ENCODE results near the gene CHM.
"Not testable (repeated sequence)": the region's sequence is repeated elsewhere in the genome, so short reads cannot be mapped to it uniquely, and the experiment has no call there.

Gene CHM

DNA sequence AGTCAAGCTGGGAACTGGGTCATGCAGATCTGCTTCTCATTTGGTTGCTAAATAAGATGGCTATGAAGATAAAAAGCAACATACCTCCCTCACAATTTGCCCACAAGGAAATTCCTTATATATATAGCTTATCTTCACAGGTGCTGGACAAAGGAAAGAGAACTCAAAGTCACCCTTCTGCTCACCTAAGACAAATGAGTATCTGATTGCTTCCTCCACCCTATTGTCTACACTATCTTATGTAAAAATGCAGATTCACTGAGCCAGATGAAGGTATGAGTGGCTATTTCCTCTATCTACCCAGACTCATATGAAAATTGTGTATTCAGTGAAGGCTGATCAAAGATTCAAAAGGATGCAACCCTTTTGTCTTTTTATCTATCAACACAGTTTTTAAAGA, 50.8 kb downstream of the CHM start:
- DNase-seq = no peak

- no peak for DNase-seq
Observed at GRCh38 chrX:85995641-85996040, 51.7 kb downstream of the CHM start.

DNA sequence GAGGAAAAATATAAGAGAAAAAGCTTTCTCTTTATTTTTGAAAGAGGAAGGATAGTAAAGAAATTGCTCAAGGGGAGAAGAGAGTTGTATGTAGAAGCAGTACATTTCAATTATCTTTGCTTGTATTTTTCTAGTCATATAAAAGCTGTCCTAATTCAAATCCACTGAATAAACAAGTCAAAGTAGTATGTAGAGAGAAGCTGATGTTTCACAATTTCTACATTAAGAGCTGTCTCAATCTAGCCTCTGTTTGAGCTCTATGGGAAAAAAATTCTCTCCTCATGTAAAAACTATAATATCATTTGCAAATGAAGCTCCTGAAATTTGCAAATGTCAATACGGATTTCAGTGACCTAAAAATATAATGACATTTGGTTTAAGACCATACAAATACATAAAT, 52.6 kb downstream of the CHM start:
- no peak for DNase-seq

DNA sequence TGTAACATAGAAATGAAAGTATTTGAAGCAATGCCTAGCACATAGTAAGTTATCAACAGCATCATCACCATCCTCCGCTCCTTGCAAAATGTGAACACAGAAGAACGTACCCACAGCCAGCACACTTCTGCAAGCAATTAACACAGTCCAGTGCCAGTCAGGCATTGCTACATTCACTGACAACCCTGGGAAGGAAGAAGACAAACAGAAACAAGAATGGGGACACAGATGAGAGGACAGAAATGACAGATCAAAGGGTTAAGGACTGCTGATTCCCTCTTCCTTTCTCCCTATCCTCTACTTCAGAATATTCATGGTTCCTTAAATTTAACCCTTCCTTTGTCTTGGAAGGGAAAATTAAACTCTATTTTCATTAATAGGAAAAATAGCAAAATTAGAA, 53.1 kb downstream of the CHM start:
- DNase-seq = no peak

- no peak for DNase-seq
Observed at GRCh38 chrX:85993539-85994197, 53.7 kb downstream of the CHM start.

- DNase-seq = no peak
Observed at GRCh38 chrX:85992811-85993229, 54.5 kb downstream of the CHM start.

- no peak for DNase-seq
Observed at GRCh38 chrX:85988353-85988752, 59.0 kb downstream of the CHM start.

GRCh38 chrX:85980286-85980685, 67.1 kb downstream of the CHM start:
- DNase-seq = no peak

GRCh38 chrX:85977218-85977617, 70.1 kb downstream of the CHM start:
- no peak for DNase-seq

- DNase-seq = not testable (repeated sequence)
Observed at GRCh38 chrX:85972351-85972750, 75.0 kb downstream of the CHM start.

DNA sequence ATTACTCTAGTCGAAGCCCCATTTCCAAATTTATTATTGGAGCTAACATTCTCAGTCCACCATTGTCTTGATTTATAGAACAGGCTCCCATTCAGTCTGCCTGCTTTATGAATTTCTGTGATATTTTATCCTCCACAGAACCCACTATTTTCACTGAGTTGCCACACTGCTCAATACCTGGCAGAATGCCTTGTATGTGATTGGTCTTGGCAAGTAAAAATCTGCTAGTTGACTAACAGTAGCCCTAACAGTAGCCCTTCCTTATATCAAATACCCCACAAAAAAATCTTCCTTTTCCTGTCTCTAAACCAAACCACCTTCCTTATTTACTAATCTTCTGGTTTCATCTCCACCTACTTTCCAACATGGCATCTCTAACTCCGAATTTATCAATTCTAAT, 82.6 kb downstream of the CHM start:
- no peak for DNase-seq

DNA sequence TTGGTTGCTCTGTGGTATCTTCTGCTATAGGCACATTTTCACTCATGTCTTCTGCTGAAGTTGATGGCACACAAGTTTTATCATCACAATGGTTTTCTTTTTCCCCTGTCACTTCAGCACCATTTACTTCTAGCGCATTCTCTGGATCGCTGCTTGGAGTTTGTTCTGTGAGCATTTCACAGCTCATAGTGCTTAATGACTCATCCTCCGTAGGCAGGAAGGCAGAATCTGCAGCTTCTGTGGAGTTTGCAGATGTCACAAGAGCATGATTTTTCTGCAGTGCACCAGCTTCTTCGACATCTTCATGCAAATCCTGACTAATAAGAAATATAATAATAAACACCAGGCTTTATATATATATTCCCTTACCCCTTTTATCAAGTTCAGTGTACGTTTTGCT, 83.6 kb downstream of the CHM start:
- no peak for DNase-seq

- no peak for DNase-seq
Observed at GRCh38 chrX:85955510-85955909, 91.8 kb downstream of the CHM start.

DNA sequence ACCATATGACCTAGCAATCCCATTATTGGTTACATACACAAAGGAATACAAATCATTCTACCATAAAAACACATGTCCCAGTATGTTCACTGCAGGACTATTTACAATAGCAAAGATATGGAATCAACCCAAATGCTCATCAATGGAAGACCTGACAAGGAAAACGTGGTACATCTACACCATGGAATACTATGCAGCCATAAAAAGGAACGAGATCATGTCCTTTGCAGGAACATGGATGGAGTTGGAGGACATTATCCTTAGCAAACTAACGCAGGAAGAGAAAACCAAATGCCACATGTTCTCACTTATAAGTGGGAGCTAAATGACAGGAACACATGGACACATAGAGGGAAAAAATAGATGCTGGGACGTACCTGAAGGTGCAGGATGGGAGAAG, 102.6 kb downstream of the CHM start:
- DNase-seq = not testable (repeated sequence)

DNA sequence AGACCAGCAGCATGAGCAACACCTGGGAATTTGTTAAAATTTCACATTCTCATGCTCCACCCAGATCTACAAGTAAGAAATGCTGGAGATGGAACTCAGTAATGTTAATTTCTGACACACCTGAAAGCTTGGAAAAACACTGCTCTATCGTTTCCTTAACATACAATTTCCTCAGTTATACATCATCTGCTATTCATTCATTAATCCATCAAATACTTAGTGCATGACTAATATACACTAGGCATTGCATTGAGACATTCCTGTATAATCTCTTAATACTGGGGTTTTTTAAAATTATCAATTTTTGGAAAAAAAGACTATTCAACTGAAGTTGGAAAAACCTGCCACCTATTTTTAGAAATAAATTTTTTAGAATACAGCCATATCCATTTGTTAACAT, 106.1 kb downstream of the CHM start:
- no peak for DNase-seq

DNA sequence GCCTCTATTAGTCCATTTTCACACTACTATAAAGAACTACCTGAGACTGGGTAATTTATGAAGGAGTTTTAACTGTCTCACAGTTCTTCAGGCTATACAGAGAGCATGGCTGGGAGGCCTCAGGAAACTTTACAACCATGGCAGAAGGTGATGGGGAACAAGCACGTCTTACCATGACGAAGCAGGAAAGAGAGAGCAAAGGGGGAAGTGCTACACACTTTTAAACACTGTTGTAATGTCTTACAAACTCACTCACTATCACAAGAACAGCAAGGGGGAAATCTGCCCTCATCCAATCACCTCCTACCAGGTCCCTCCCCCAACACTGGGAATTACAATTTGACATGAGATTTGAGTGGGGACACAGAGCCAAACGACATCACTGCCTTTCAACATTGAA, 107.4 kb downstream of the CHM start:
- not testable (repeated sequence) for DNase-seq

DNA sequence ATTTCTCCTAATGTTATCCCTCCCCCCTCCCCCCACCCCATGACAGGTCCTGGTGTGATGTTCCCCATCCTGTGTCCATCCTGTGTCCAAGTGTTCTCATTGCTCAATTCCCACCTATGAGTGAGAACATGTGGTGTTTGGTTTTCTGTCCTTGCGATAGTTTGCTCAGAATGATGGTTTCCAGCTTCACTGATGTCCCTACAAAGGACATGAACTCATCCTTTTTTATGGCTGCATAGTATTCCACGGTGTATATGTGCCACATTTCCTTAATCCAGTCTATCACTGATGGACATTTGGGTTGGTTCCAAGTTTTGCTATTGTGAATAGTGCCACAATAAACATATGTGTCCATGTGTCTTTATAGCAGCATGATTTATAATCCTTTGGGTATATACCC, 113.0 kb downstream of the CHM start:
- not testable (repeated sequence) for DNase-seq

- DNase-seq = no peak
Observed at GRCh38 chrX:85930099-85930498, 117.3 kb downstream of the CHM start.

DNA sequence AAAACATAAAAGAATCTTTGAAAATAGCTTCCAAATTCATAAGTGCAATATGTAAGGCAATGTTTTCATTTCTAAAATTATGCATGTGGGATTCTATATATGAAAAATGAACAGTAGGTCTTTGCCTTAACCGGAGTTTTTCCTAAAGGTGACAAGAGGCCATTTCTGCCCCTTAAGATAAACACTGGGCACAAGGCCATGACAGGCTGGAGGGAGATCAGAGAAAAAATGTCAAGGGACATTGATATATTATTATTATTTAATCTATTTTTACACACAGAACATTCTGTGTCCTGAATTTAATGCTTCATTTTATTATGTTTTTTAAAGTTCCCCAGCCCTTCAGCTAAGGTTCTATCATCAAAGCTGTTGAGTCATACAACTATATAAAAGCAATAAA, 118.8 kb downstream of the CHM start:
- DNase-seq = no peak

DNA sequence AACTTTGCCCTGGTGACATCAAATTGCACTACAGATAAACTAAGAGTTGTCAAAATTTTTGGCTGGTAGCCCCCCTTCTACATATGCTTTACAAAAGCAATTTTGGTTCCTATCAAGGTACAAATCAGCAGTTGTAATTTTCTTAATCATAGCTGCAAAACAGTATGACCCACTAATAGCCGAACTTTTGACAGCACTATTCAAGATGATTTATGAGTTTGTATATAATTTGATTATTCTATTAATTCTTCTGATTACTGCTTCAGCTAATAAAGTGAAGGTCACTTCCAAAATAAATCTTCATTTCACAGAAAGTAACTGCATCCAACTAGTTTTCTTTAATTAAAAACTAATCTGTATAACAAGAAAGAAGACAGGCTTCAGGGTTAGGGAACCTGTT, 119.6 kb downstream of the CHM start:
- DNase-seq = no peak

GRCh38 chrX:85922821-85923220, 124.5 kb downstream of the CHM start:
- DNase-seq = no peak

DNA sequence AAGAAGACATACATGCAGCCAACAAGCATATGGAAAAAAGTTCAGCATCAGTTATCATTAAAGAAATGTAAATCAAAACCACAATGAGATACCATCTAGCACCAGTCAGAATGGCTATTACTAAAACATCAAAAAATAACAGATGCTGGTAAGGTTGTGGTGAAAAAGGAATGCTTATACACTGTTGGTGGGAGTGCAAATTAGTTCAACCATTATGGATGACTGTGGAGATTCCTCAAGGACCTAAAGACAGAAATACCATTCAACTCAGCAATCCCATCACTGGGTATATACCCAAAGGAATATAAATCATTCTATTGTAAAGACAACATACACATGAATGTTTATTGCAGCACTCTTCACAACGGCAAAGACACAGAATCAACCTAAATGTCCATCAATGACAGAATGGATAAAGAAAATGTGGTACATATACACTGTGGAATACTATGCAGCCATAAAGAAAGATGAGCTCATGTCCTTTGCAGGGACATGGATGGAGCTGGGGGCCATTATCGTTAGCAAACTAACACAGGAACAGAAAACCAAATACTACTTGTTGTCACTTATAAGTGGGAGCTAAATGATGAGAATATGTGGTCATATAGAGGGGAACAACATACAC, 130.6 kb downstream of the CHM start:
- DNase-seq = not testable (repeated sequence)

GRCh38 chrX:85914431-85914830, 132.9 kb downstream of the CHM start:
- DNase-seq = no peak

GRCh38 chrX:85907316-85907715, 140.0 kb downstream of the CHM start:
- DNase-seq = no peak

DNA sequence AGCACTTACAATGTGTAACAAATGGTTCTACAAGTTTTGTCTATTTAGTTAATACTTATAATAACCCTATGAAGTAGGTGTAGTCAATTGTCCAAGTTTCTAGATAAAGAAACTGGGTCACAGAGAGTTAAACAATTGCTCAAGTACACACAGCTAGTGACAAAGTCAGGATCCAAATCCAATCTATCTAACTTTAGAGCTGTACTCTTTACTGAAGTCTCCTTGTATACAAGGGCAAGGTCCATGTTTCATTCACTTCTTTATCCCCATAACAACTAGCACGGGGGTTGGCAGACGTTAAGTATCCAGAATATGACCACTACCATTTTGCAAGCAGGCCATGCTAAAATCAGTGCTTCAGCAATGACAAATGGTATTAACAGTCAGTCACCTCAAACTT, 141.0 kb downstream of the CHM start:
- no peak for DNase-seq
